CD14-positive monocyte (primary cell): ENCODE measurements around the gene ACTR6. TPM values are rescaled to one million over a fixed set of nuclear protein-coding genes. Genes with fewer than 3 reads are reported as not detected.
A peak's percentile ranks its signal among the peaks of the same experiment; 100 is the strongest.

Experiments used
- DNase-seq, 3 donors: peaks; one replicate each; pipeline ENCODE4 v3.0.0-alpha.2; 2011 to 2022
- H2AFZ ChIP-seq: 2 replicates; pipeline ENCODE4 v1.6.0; 2012; ENCODE audit warnings: mild to moderate bottlenecking, low read depth, low read length, inconsistent platforms; ENCODE audit not compliant: insufficient read depth, poor library complexity, severe bottlenecking
- H3K27ac ChIP-seq, 2 donors: 1 replicate in 1 of 2; 2 replicates in 1 of 2; pipeline ENCODE4 v1.5.1; 2012 to 2013; ENCODE audit warnings: low read length in 2 of 2, control low read depth in 1 of 2, inconsistent platforms in 1 of 2, low read depth in 1 of 2, mild to moderate bottlenecking in 1 of 2
- H3K27me3 ChIP-seq, 2 donors: one replicate each; pipeline versions ENCODE4 v1.6.0 to v1.6.1; 2011 to 2013; ENCODE audit warnings: low read length in 2 of 2; ENCODE audit not compliant: control insufficient read depth in 2 of 2, insufficient read depth in 2 of 2
- H3K36me3 ChIP-seq, 2 donors: replicated peaks in 1 of 2; 1 replicate in 1 of 2; 2 replicates in 1 of 2; pipeline versions ENCODE4 v1.5.1 to v1.6.1; 2012 to 2013; ENCODE audit warnings: low read length in 2 of 2, control low read depth in 1 of 2, inconsistent platforms in 1 of 2, mild to moderate bottlenecking in 1 of 2; ENCODE audit not compliant: insufficient read depth in 2 of 2, control insufficient read depth in 1 of 2
- H3K4me1 ChIP-seq, 2 donors: 1 replicate in 1 of 2; 2 replicates in 1 of 2; pipeline versions ENCODE4 v1.5.1 to v1.6.1; 2012 to 2013; ENCODE audit warnings: low read length in 2 of 2, control low read depth in 1 of 2, inconsistent platforms in 1 of 2, mild to moderate bottlenecking in 1 of 2, moderate library complexity in 1 of 2; ENCODE audit not compliant: insufficient read depth in 2 of 2, control insufficient read depth in 1 of 2
- H3K4me2 ChIP-seq: replicated peaks from 2 replicates; pipeline ENCODE3; 2012; ENCODE audit warnings: low read length, moderate library complexity, mild to moderate bottlenecking; ENCODE audit not compliant: poor library complexity, severe bottlenecking; ENCODE audit errors: extremely low read depth
- H3K4me3 ChIP-seq, 3 experiments: fragments of 200-600 bp in 1 of 3; sonication (generic) in 1 of 3; replicated peaks in 1 of 3; 1 replicate in 2 of 3; 2 replicates in 1 of 3; pipeline ENCODE4 v1.5.1; 2011 to 2013; ENCODE audit warnings: low read length in 3 of 3, mild to moderate bottlenecking in 3 of 3, control low read depth in 2 of 3, low read depth in 2 of 3, inconsistent platforms in 1 of 3, moderate library complexity in 1 of 3
- H3K79me2 ChIP-seq: 2 replicates; pipeline ENCODE4 v1.6.0; 2012; ENCODE audit warnings: mild to moderate bottlenecking, control low read depth, inconsistent platforms, low read length, moderate library complexity; ENCODE audit not compliant: insufficient read depth
- H3K9ac ChIP-seq: 2 replicates; pipeline ENCODE4 v1.6.0; 2017; ENCODE audit warnings: low read length, mild to moderate bottlenecking; ENCODE audit not compliant: insufficient read depth, poor library complexity, severe bottlenecking
- H3K9me3 ChIP-seq, 2 donors: replicated peaks in 1 of 2; 1 replicate in 1 of 2; 2 replicates in 1 of 2; pipeline versions ENCODE4 v1.5.1 to v1.6.1; 2012 to 2013; ENCODE audit warnings: low read length in 2 of 2, control low read depth in 1 of 2; ENCODE audit not compliant: control insufficient read depth in 1 of 2, insufficient read depth in 1 of 2
- H4K20me1 ChIP-seq: 2 replicates; pipeline ENCODE4 v1.6.0; 2012; ENCODE audit warnings: mild to moderate bottlenecking, low read length, control low read depth, moderate library complexity; ENCODE audit not compliant: insufficient read depth
- H3K27ac Mint-ChIP-seq, 7 donors: one replicate each; pipeline ENCODE4 v1.8.0; 2020; ENCODE audit warnings: mild to moderate bottlenecking in 7 of 7, mixed read lengths in 7 of 7, moderate library complexity in 6 of 7, inconsistent platforms in 2 of 7
- H3K27me3 Mint-ChIP-seq, 3 donors: one replicate each; pipeline ENCODE4 v1.8.0; 2021 to 2022; ENCODE audit warnings: low read depth in 3 of 3, mild to moderate bottlenecking in 3 of 3, mixed read lengths in 3 of 3, moderate library complexity in 3 of 3, inconsistent platforms in 1 of 3
- H3K36me3 Mint-ChIP-seq, 2 donors: one replicate each; pipeline ENCODE4 v1.8.0; 2020; ENCODE audit warnings: mixed read lengths in 2 of 2, inconsistent platforms in 1 of 2, mild to moderate bottlenecking in 1 of 2
- H3K4me1 Mint-ChIP-seq: one replicate; pipeline ENCODE4 v1.8.0; 2020; ENCODE audit warnings: mild to moderate bottlenecking, mixed read lengths
- H3K4me3 Mint-ChIP-seq, 2 donors: one replicate each; pipeline ENCODE4 v1.8.0; 2020; ENCODE audit warnings: mild to moderate bottlenecking in 2 of 2, mixed read lengths in 2 of 2, moderate library complexity in 1 of 2
- H3K9me3 Mint-ChIP-seq, 7 donors: one replicate each; pipeline ENCODE4 v1.8.0; 2020 to 2022; ENCODE audit warnings: mixed read lengths in 7 of 7, mild to moderate bottlenecking in 6 of 7, moderate library complexity in 6 of 7, inconsistent platforms in 2 of 7
- CTCF ChIP-seq: fragments of 200-600 bp; IDR thresholded peaks from one replicate; pipeline ENCODE4 v1.8.0; 2022; ENCODE audit warnings: antibody characterized with exemption, mild to moderate bottlenecking
- WGBS: methylation state at CpG from one replicate; pipeline ENCODE4 v1.1.5; 2013; ENCODE audit warnings: missing lambda C conversion rate; ENCODE audit not compliant: insufficient coverage; 5-methylcytosine and 5-hydroxymethylcytosine counted together
- intact Hi-C, 2 donors: fragments of 100-400 bp; cut with micrococcal nuclease; formaldehyde crosslinking; loops; one replicate each; pipeline versions ENCODE4 v1.15.0 to v1.15.1; 2023
- polyA plus RNA-seq, 3 donors: library from polyadenylated mRNA; depleted of rRNA in 1 of 3; unstranded in 2 of 3; stranded (reverse) in 1 of 3; fragments of 300-500 nt in 2 of 3; fragments of >200 nt in 1 of 3; fragmentation: Illumina TruSeq in 2 of 3; gene quantifications; 1 replicate in 2 of 3; 2 replicates in 1 of 3; pipeline ENCODE4 v1.2.3, GENCODE V29; 2012 to 2021

Gene ACTR6
- polyA plus RNA-seq, 3 donors = 5.5 to 17.8 (median 16.2) TPM

GRCh38 chr12:100199347-100200149 is 1.1 kb upstream of the ACTR6 start:
- H2AFZ ChIP-seq = peak overlapping the region; percentile 83
- no peak overlapping the region for H3K27ac ChIP-seq
- intact Hi-C loops = loop anchor here (5.0 to 10.0 kb wide), 3 partner anchors 57 to 1085 kb away; partner anchors contain the start of genes DEPDC4 (in 2 of the 2), SCYL2 (in 2 of the 2), BLTP3B (in 1 of the 2) and UTP20 (in 1 of the 2)
- no peak for TF ChIP-seq CTCF
- peaks cover 33% of the 10 kb centered on the region for H3K79me2 ChIP-seq
- DNase-seq = peak in 1 of 3 donors; percentile 11
- H3K4me1 ChIP-seq = peaks cover 13 to 26% of the 10 kb centered on the region in 2 donors
- under 1% methylated on average over 76 of the region's 79 CpGs for WGBS
- H3K9ac ChIP-seq = peak overlapping the region; percentile 35
- no peaks in the 10 kb centered on the region for H4K20me1 ChIP-seq
- Mint-ChIP-seq H3K27me3 (peaks cover 5 to 6% (median 6%) of the 10 kb centered on the region in 3 donors), H3K36me3 (no peaks in the 10 kb centered on the region), H3K4me3 (peak overlapping the region; percentile 97 to 98), H3K9me3 (no peaks in the 10 kb centered on the region), H3K27ac (peak overlapping the region in 3 of 7 donors; percentile 53 to 96 (median 88)), H3K4me1 (peaks cover 17% of the 10 kb centered on the region)
- peaks cover 0 to 6% of the 10 kb centered on the region in 2 donors for H3K27me3 ChIP-seq
- peak overlapping the region; percentile 80 for H3K4me2 ChIP-seq
- H3K9me3 ChIP-seq = no peaks in the 10 kb centered on the region
- H3K36me3 ChIP-seq = no peaks in the 10 kb centered on the region
- H3K4me3 ChIP-seq = peak overlapping the region; percentile 71 to 84 (median 81)

DNA sequence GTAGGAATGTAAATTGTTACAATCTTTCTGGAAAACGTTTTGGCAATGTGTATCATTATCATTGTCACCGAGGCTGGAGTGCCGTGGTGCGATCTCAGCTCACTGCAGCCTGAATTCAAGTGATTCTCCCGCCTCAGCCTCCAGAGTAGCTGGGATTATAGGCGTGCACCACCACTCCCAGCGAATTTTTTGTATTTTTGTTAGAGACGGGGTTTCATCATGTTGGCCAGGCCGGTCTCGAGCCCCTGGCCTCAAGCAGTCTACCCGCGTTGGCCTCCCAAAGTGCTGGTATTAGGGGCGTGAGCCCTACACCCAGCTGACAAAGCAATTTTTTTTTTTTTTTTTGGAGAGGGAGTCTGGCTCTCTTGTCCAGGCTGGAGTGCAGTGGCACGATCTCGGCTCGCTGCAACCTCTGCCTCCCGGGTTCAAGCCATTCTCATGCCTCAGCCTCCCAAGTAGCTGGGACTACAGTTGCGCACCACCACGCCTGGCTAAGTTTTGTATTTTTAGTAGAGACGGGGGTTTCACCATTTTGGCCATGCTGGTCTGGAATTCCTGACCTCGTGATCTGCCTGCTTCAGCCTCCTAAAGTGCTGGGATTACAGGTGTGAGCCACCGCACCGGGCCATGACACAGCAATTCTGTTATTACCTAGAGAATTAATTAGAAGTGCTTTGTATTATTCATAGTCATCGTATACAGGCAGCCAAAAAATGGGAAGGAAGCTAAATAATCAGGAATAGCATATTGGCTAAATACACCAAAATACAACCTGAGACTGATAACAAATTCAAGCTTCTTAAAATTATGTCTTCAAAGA is 1.2 kb downstream of the ACTR6 start:
- Histone ChIP-seq H4K20me1 (no peaks in the 10 kb centered on the region), H2AFZ (peak overlapping the region; percentile 83), H3K4me2 (peak overlapping the region; percentile 80), H3K4me3 (peak overlapping the region in 1 of 3 experiments; percentile 84), H3K79me2 (peaks cover 36% of the 10 kb centered on the region), H3K27me3 (peaks cover 0 to 6% of the 10 kb centered on the region in 2 donors), H3K27ac (peak overlapping the region in 1 of 2 donors; percentile 79), H3K9me3 (no peaks in the 10 kb centered on the region), H3K4me1 (peaks cover 13 to 26% of the 10 kb centered on the region in 2 donors), H3K36me3 (peaks cover under 1 to 10% of the 10 kb centered on the region in 2 donors), H3K9ac (no peak overlapping the region)
- no peak for DNase-seq
- intact Hi-C loops = loop anchor here (5.0 to 10.0 kb wide), 2 partner anchors 65 to 1083 kb away; partner anchors contain the start of genes DEPDC4 (in 2 of the 2), SCYL2 (in 2 of the 2) and UTP20 (in 1 of the 2)
- H3K4me3 Mint-ChIP-seq = peak overlapping the region; percentile 97 to 98
- H3K27me3 Mint-ChIP-seq = peaks cover 5 to 6% (median 6%) of the 10 kb centered on the region in 3 donors
- peak overlapping the region in 2 of 7 donors; percentile 40 to 86 for H3K27ac Mint-ChIP-seq
- peaks cover 17% of the 10 kb centered on the region for H3K4me1 Mint-ChIP-seq
- no peak for TF ChIP-seq CTCF
- WGBS = 89% methylated on average over 10 of the region's 24 CpGs
- H3K9me3 Mint-ChIP-seq = no peaks in the 10 kb centered on the region
- peaks cover 4 to 9% of the 10 kb centered on the region in 2 donors for H3K36me3 Mint-ChIP-seq
